Neural crest cell (in vitro differentiated cells): ENCODE measurements around the gene SLC13A4. TPM values are rescaled to one million over a fixed set of nuclear protein-coding genes. Genes with fewer than 3 reads are reported as not detected.

Source experiments
- DNase-seq: peaks from one replicate; pipeline ENCODE4 v3.0.0; 2021; ENCODE audit warnings: low read depth, mixed read lengths, low spot score
- H3K27ac Mint-ChIP-seq: one replicate; pipeline ENCODE4 v1.8.0; 2021; ENCODE audit warnings: mild to moderate bottlenecking, mixed read lengths; ENCODE audit not compliant: unreplicated experiment
- H3K27me3 Mint-ChIP-seq: 2 replicates; pipeline ENCODE4 v1.8.0; 2021; ENCODE audit warnings: low read depth, mild to moderate bottlenecking, mixed read lengths
- H3K36me3 Mint-ChIP-seq: 2 replicates; pipeline ENCODE4 v1.8.0; 2021; ENCODE audit warnings: low read depth, mild to moderate bottlenecking, mixed read lengths
- H3K4me1 Mint-ChIP-seq: 2 replicates; pipeline ENCODE4 v1.8.0; 2021; ENCODE audit warnings: mixed read lengths
- H3K4me3 Mint-ChIP-seq: one replicate; pipeline ENCODE4 v1.8.0; 2021; ENCODE audit warnings: mild to moderate bottlenecking, mixed read lengths
- H3K9me3 Mint-ChIP-seq: 2 replicates; pipeline ENCODE4 v1.8.0; 2021; ENCODE audit warnings: mixed read lengths
- CTCF ChIP-seq: fragments of 200-600 bp; sonication (generic); conservative IDR thresholded peaks from 2 replicates; pipeline ENCODE4 v1.5.0; 2021; ENCODE audit warnings: antibody characterized with exemption, mild to moderate bottlenecking
- total RNA-seq: library from RNA; stranded (reverse); gene quantifications from 2 replicates; pipeline ENCODE4 v1.2.1, GENCODE V29; 2021

The SLC13A4 gene
- total RNA-seq, 1 donor from 2014 or later = 0.68 TPM

- H3K27ac Mint-ChIP-seq = no peak overlapping the region
- peaks cover 6% of the 10 kb centered on the region for H3K4me1 Mint-ChIP-seq
- no peaks in the 10 kb centered on the region for H3K27me3 Mint-ChIP-seq
- TF ChIP-seq CTCF = no peak
- H3K9me3 Mint-ChIP-seq = no peaks in the 10 kb centered on the region
- no peaks in the 10 kb centered on the region for H3K36me3 Mint-ChIP-seq
- H3K4me3 Mint-ChIP-seq = no peak overlapping the region
- no peak for DNase-seq
Observed at GRCh38 chr7:135709508-135709907, 18.5 kb downstream of the SLC13A4 start.

- no peaks in the 10 kb centered on the region for H3K9me3 Mint-ChIP-seq
- no peaks in the 10 kb centered on the region for H3K27me3 Mint-ChIP-seq
- no peak overlapping the region for H3K4me3 Mint-ChIP-seq
- no peak for DNase-seq
- no peak overlapping the region for H3K27ac Mint-ChIP-seq
- H3K36me3 Mint-ChIP-seq = no peaks in the 10 kb centered on the region
- no peak for TF ChIP-seq CTCF
- H3K4me1 Mint-ChIP-seq = peaks cover 5% of the 10 kb centered on the region
Observed at GRCh38 chr7:135708041-135708440, 19.9 kb downstream of the SLC13A4 start.

GRCh38 chr7:135707570-135707966 lies 20.4 kb downstream of the SLC13A4 start:
- no peak for DNase-seq
- Mint-ChIP-seq H3K4me1 (no peaks in the 10 kb centered on the region), H3K4me3 (no peak overlapping the region), H3K27me3 (no peaks in the 10 kb centered on the region), H3K27ac (no peak overlapping the region), H3K9me3 (no peaks in the 10 kb centered on the region), H3K36me3 (no peaks in the 10 kb centered on the region)
- no peak for TF ChIP-seq CTCF

- TF ChIP-seq CTCF = no peak
- no peaks in the 10 kb centered on the region for H3K9me3 Mint-ChIP-seq
- H3K36me3 Mint-ChIP-seq = no peaks in the 10 kb centered on the region
- DNase-seq = no peak
- H3K4me1 Mint-ChIP-seq = no peaks in the 10 kb centered on the region
- peak overlapping the region; percentile 29 for H3K27ac Mint-ChIP-seq
- no peaks in the 10 kb centered on the region for H3K27me3 Mint-ChIP-seq
- no peak overlapping the region for H3K4me3 Mint-ChIP-seq
Observed at GRCh38 chr7:135706858-135707569, 21.0 kb downstream of the SLC13A4 start.

GRCh38 chr7:135706038-135706742 lies 21.8 kb downstream of the SLC13A4 start:
- no peak overlapping the region for H3K27ac Mint-ChIP-seq
- H3K4me1 Mint-ChIP-seq = no peaks in the 10 kb centered on the region
- H3K36me3 Mint-ChIP-seq = no peaks in the 10 kb centered on the region

More at GRCh38 chr7:135706038-135706742, 21.8 kb downstream of the SLC13A4 start:
- DNase-seq = no peak
- H3K9me3 Mint-ChIP-seq = no peaks in the 10 kb centered on the region
- H3K27me3 Mint-ChIP-seq = no peaks in the 10 kb centered on the region
- no peak overlapping the region for H3K4me3 Mint-ChIP-seq
- no peak for TF ChIP-seq CTCF
